Thyroid gland (tissue), 4 donors: ENCODE results near the gene TBC1D22B.

Source experiments
- CTCF ChIP-seq, 6 experiments: fragments of 200-600 bp in 3 of 6; fragments of 450-650 bp in 3 of 6; sonication (generic) in 3 of 6; IDR thresholded peaks; one replicate each; pipeline ENCODE4 v1.5.1; 2016 to 2019; ENCODE audit warnings: antibody characterized with exemption in 6 of 6, mild to moderate bottlenecking in 2 of 6, inconsistent platforms in 1 of 6, moderate library complexity in 1 of 6
- POLR2A ChIP-seq, 2 donors: fragments of 450-650 bp; IDR thresholded peaks; one replicate each; pipeline ENCODE4 v1.6.1; 2017; ENCODE audit warnings: antibody characterized with exemption in 2 of 2, mild to moderate bottlenecking in 2 of 2, moderate library complexity in 1 of 2

- TF ChIP-seq CTCF (IDR thresholded peaks at IDR 0.05) (no peak), POLR2A (IDR thresholded peaks at IDR 0.05) (no peak)
These were observed 86.7 kb downstream of the TBC1D22B start for GRCh38 chr6:37344308-37344707.
